Kidney tubule cell (primary cell): Measurements from ENCODE around the gene TRAF3IP1.
"Not testable (repeated sequence)": the region's sequence is repeated elsewhere in the genome, so short reads cannot be mapped to it uniquely, and the experiment has no call there.

Source experiments
- DNase-seq: peaks from one replicate; pipeline ENCODE4 v3.0.0-alpha.2; 2018; ENCODE audit warnings: low spot score

The TRAF3IP1 gene

GRCh38 chr2:238339814-238340213, 19.5 kb downstream of the TRAF3IP1 start:
- DNase-seq, result peak; percentile 10

- DNase-seq, result no peak
Measured at GRCh38 chr2:238341536-238341935, 21.2 kb downstream of the TRAF3IP1 start.

GRCh38 chr2:238344035-238344434, 23.7 kb downstream of the TRAF3IP1 start:
- DNase-seq, result no peak

GRCh38 chr2:238344517-238344916, 24.2 kb downstream of the TRAF3IP1 start:
- DNase-seq, result no peak

- DNase-seq, result no peak
Measured at GRCh38 chr2:238345297-238345968, 25.1 kb downstream of the TRAF3IP1 start.

- no peak for DNase-seq
Measured at GRCh38 chr2:238346544-238346943, 26.2 kb downstream of the TRAF3IP1 start.

- no peak for DNase-seq
Measured at GRCh38 chr2:238350150-238350897, 30.0 kb downstream of the TRAF3IP1 start.

- DNase-seq, result no peak
Measured at GRCh38 chr2:238351315-238351714, 31.0 kb downstream of the TRAF3IP1 start.

- DNase-seq, result no peak
Measured at GRCh38 chr2:238352361-238352760, 32.0 kb downstream of the TRAF3IP1 start.

- DNase-seq, result no peak
Measured at GRCh38 chr2:238358769-238359168, 38.5 kb downstream of the TRAF3IP1 start.

GRCh38 chr2:238359403-238359802, 39.1 kb downstream of the TRAF3IP1 start:
- no peak for DNase-seq

GRCh38 chr2:238361877-238362276, 41.6 kb downstream of the TRAF3IP1 start:
- no peak for DNase-seq

- no peak for DNase-seq
Measured at GRCh38 chr2:238362626-238363025, 42.3 kb downstream of the TRAF3IP1 start.

GRCh38 chr2:238369591-238370040, 49.3 kb downstream of the TRAF3IP1 start:
- no peak for DNase-seq

- DNase-seq, result no peak
Measured at GRCh38 chr2:238370094-238370822, 49.9 kb downstream of the TRAF3IP1 start.

- DNase-seq, result peak; percentile 34
Measured at GRCh38 chr2:238370823-238371372, 50.6 kb downstream of the TRAF3IP1 start.

GRCh38 chr2:238372277-238372676, 52.0 kb downstream of the TRAF3IP1 start:
- not testable (repeated sequence) for DNase-seq

- peak; percentile 51 for DNase-seq
Measured at GRCh38 chr2:238376884-238377391, 56.6 kb downstream of the TRAF3IP1 start.

GRCh38 chr2:238378230-238379095, 58.1 kb downstream of the TRAF3IP1 start:
- no peak for DNase-seq

GRCh38 chr2:238379096-238379810, 58.9 kb downstream of the TRAF3IP1 start:
- DNase-seq, result peak; percentile 91

GRCh38 chr2:238380336-238380735, 60.0 kb downstream of the TRAF3IP1 start:
- DNase-seq, result no peak
